Immature natural killer cell (primary cell): ENCODE results near the gene UBP1. TPM values are rescaled to one million over a fixed set of nuclear protein-coding genes. Genes with fewer than 3 reads are reported as not detected.
"Not testable (repeated sequence)": the region's sequence is repeated elsewhere in the genome, so short reads cannot be mapped to it uniquely, and the experiment has no call there.

Experiments
- DNase-seq, 3 donors: peaks; one replicate each; pipeline ENCODE4 v3.0.0; 2022; ENCODE audit warnings: mixed read lengths in 1 of 3
- H3K27ac Mint-ChIP-seq, 6 donors: one replicate each; pipeline ENCODE4 v1.8.0; 2020; ENCODE audit warnings: mixed read lengths in 6 of 6, mild to moderate bottlenecking in 5 of 6, inconsistent platforms in 4 of 6, moderate library complexity in 3 of 6
- H3K27me3 Mint-ChIP-seq, 3 donors: one replicate each; pipeline ENCODE4 v1.8.0; 2020 to 2021; ENCODE audit warnings: low read depth in 3 of 3, mild to moderate bottlenecking in 3 of 3, mixed read lengths in 3 of 3, moderate library complexity in 3 of 3, inconsistent platforms in 1 of 3
- H3K36me3 Mint-ChIP-seq, 3 donors: one replicate each; pipeline ENCODE4 v1.8.0; 2020; ENCODE audit warnings: mixed read lengths in 3 of 3, inconsistent platforms in 2 of 3, mild to moderate bottlenecking in 2 of 3
- H3K4me1 Mint-ChIP-seq, 2 donors: one replicate each; pipeline ENCODE4 v1.8.0; 2020; ENCODE audit warnings: inconsistent platforms in 2 of 2, mild to moderate bottlenecking in 2 of 2, mixed read lengths in 2 of 2, moderate library complexity in 1 of 2
- H3K4me3 Mint-ChIP-seq, 5 donors: one replicate each; pipeline ENCODE4 v1.8.0; 2020; ENCODE audit warnings: mild to moderate bottlenecking in 5 of 5, mixed read lengths in 5 of 5, inconsistent platforms in 3 of 5, moderate library complexity in 3 of 5
- H3K9me3 Mint-ChIP-seq, 6 donors: one replicate each; pipeline ENCODE4 v1.8.0; 2020; ENCODE audit warnings: mild to moderate bottlenecking in 6 of 6, mixed read lengths in 6 of 6, inconsistent platforms in 4 of 6, moderate library complexity in 3 of 6
- polyA plus RNA-seq, 3 donors: library from polyadenylated mRNA; unstranded; fragments of 300-500 nt; fragmentation: Illumina TruSeq; gene quantifications; one replicate each; pipeline ENCODE4 v1.2.3, GENCODE V29; 2021

The UBP1 gene
- polyA plus RNA-seq, 3 donors from 2014 or later = 9.5 to 12.4 (median 10.3) TPM

DNA sequence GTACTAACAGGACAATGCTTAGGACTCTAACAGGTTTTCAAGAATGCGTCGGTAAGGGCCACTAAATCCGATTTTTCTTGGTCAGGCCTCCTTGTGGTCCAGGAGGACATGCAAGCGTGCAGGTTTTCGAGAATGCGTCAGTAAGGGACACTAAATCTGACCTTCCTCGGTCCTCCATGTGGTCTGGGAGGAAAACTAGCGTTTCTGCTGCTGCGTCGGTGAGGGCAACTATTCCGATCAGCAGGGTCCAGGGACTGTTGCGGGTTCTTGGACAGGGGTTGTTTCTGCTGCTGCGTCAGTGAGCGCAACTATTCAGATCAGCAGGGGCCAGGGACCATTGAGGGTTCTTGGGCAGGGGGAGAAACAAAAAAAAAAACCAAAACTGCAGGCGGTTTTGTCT, 7.8 kb upstream of the UBP1 start:
- Mint-ChIP-seq H3K4me3 (peak overlapping the region in 1 of 5 donors; percentile 3), H3K27ac (no peak overlapping the region)

DNA sequence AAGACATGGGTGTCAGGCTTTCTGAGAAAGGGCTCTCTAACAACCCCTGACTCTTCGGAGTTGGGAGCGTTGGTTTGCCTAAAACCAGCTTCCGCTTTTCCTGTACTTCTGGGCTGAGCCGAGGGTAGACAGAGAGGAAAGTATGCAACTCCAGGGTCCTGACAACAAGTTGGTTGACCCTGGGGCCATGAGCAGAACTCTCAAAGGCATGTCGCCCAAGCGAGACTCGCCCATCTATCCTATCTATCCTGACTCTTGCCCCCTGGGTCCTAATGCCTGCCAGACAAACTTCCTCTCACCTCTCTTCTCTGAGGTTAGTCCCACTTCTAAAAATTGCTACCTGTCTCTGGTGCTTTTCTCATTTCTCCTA, 7.0 kb upstream of the UBP1 start:
- H3K36me3 Mint-ChIP-seq, H3K27me3 Mint-ChIP-seq, H3K27ac Mint-ChIP-seq, DNase-seq, H3K9me3 Mint-ChIP-seq: not testable (repeated sequence)
- peak overlapping the region; percentile 73 to 90 (median 81) for H3K4me3 Mint-ChIP-seq
- peaks cover 15 to 17% of the 10 kb centered on the region in 2 donors for H3K4me1 Mint-ChIP-seq

More for the DNA sequence above, 7.8 kb upstream of the UBP1 start:
- Mint-ChIP-seq H3K27me3 (peaks cover 1 to 5% (median 2%) of the 10 kb centered on the region in 3 donors), H3K4me1 (peaks cover 15 to 17% of the 10 kb centered on the region in 2 donors), H3K36me3 (peaks cover 0 to 5% (median 0%) of the 10 kb centered on the region in 3 donors), H3K9me3 (peaks cover 0 to 2% (median 0%) of the 10 kb centered on the region in 6 donors)
- no peak for DNase-seq

DNA sequence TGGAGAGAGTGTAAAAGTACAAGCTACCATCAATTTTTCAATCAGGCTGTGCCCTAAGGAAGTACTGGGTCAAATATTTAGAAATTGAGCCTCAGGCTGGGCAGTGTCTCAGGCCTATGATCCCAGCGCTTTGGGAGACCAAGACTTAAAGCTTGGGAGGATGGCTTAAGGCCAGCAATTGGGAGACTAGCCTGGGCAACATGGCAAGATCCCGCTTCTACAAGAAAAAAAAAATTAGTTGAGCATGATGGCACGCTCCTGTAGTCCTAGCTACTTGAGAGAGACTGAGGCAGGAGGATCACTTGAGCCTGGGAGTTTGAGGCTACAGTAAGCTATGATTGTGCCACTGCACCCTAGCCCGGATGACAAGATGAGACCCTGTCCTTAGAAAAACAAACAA, 2.0 kb upstream of the UBP1 start:
- H3K36me3 Mint-ChIP-seq = peaks cover 0 to 4% (median 0%) of the 10 kb centered on the region in 3 donors
- peaks cover 43 to 46% of the 10 kb centered on the region in 2 donors for H3K4me1 Mint-ChIP-seq
- peak overlapping the region; percentile 100 for H3K27ac Mint-ChIP-seq
- H3K27me3 Mint-ChIP-seq = peaks cover 8 to 13% (median 10%) of the 10 kb centered on the region in 3 donors
- H3K9me3 Mint-ChIP-seq = no peaks in the 10 kb centered on the region
- peak overlapping the region; percentile 99 to 100 (median 100) for H3K4me3 Mint-ChIP-seq
- DNase-seq = no peak

DNA sequence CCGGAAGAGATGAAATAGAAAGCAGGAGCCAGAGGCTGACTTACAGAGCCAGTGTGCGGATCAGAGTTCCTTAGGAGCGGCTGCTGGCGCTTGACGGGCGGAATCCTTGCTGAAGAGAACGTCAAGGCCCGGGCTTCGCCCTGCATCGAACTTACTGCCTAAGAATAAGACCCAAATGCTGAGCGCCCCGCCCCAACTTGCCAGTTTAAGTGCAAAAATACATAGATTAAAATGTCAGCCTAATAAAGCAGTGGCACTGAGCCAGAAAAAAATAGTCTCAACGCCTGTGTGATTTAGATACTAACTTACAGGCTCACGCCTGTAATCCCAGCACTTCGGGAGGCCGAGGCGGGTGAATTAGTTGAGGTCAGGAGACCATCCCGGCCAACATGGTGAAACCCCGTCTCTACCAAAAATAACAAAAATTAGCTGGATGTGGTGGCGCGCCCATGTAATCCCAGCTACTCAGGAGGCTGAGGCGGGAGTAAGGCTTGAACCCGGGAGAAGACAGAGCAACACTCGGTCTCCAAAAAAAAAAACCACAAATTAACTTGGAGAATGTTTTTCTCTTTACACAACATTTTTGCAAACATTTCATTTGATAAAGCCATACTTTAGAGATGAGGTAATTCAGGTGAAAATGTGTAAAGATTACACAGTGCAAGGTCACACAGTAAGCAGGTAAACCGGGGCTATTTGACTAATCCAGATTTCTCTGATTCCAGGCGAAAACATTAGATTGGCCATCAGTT, 1.2 kb upstream of the UBP1 start:
- Mint-ChIP-seq H3K9me3 (no peaks in the 10 kb centered on the region), H3K36me3 (peaks cover 0 to 4% (median 0%) of the 10 kb centered on the region in 3 donors), H3K27me3 (peaks cover 8 to 13% (median 9%) of the 10 kb centered on the region in 3 donors), H3K4me3 (peak overlapping the region; percentile 99 to 100 (median 100)), H3K4me1 (peaks cover 43 to 46% of the 10 kb centered on the region in 2 donors), H3K27ac (peak overlapping the region; percentile 100)
- no peak for DNase-seq

DNA sequence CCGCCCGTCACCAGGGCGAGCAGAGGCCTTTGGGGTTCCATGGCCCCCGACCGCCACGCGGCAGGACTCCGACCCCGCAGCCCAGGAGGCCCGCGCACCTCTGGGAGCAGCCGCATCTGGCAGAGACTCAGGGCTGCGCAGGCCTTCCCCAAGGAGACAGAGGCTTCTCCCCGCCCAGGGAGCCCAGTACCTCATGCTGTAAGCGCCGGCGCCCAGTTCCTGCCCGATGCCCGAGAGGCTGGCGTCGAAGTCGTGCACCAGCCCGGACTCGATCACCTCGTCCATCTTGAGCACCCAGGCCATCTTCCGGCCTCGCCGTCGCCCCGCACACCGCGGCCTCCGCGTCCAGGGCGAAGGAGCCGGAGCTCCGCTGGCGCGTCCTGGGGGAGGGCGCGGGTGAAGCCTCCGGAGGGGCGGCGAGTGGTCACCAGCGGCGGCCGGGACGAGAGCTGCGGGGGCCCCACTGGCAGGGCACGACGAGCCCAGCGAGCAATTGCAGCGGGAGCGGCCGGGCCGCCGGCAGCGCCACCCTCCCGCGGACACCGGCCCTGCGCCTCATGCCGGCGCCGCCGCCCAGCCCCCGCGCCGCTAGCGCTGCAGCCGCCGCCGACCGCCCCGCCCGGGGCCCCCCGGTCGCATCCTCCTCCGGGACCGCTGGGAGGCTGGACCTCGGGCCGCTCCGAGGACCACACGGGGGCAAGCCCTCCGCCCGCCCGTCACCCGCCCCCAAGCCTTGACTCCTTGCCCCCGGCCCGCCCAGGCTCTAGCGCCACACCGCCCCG, 468 bp downstream of the UBP1 start:
- peak overlapping the region in 5 of 6 donors; percentile 82 to 100 (median 100) for H3K27ac Mint-ChIP-seq
- H3K36me3 Mint-ChIP-seq = peaks cover 0 to 4% (median 0%) of the 10 kb centered on the region in 3 donors
- peak overlapping the region; percentile 99 to 100 (median 100) for H3K4me3 Mint-ChIP-seq
- peaks cover 55 to 61% of the 10 kb centered on the region in 2 donors for H3K4me1 Mint-ChIP-seq
- no peaks in the 10 kb centered on the region for H3K9me3 Mint-ChIP-seq
- peak in 2 of 3 donors; percentile 49 to 68 for DNase-seq
- H3K27me3 Mint-ChIP-seq = peaks cover 7 to 13% (median 9%) of the 10 kb centered on the region in 3 donors

DNA sequence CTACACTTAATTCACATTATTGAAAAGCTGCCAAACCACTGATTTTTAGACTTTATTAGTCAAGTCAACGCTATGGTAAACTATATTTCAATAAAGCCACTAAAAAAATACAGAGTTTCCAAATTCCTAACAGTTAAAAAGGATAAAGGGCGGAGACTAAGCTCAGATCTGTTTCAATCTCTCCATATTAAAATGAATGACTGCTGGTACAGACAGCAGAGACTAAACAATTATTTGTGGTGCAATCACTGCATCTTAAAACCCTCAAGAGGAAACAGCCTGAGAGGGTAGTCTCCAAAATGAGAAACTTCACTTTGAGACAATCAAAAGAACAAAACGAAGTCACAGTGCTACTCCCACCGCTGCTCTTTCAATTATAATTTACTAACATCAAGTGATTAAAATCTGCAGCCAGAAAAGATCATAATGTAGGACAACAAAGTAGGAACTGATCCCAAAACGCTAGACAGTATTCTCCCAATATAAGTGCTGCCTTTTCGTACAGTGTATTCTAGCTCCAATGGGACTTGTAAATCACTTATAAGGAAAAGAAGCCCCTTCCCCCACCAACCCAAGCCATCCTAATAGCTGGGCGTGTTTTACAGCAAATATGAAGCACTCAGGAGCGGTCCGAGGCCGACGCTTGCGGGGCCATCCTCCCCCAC, 1.2 kb downstream of the UBP1 start:
- no peaks in the 10 kb centered on the region for H3K9me3 Mint-ChIP-seq
- peak overlapping the region; percentile 60 to 90 (median 84) for H3K27ac Mint-ChIP-seq
- H3K27me3 Mint-ChIP-seq = peaks cover 7 to 13% (median 9%) of the 10 kb centered on the region in 3 donors
- DNase-seq = no peak
- peak overlapping the region; percentile 84 to 96 (median 87) for H3K4me3 Mint-ChIP-seq
- H3K4me1 Mint-ChIP-seq = peaks cover 59 to 64% of the 10 kb centered on the region in 2 donors
- H3K36me3 Mint-ChIP-seq = peaks cover 0 to 4% (median 0%) of the 10 kb centered on the region in 3 donors

DNA sequence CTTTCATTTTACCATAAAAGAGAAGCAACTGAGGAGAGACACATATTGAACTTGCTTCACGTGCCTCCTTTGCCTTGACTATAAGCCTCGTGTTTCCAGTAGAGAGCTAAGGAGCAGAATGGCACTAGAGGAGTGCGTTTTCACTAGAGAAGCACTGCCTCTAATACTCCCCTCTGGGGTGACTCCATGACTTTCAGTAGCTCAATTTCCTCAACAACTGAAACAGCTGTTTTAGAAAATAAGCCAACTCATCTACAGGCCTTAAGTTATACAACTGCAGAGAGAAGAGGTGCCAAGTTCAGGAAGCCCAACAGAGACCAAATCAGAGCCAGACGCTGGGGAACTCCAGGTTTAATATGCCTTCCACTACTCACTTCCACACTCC, 1.9 kb downstream of the UBP1 start:
- H3K27ac Mint-ChIP-seq = peak overlapping the region; percentile 60 to 90 (median 84)
- no peak for DNase-seq
- no peaks in the 10 kb centered on the region for H3K9me3 Mint-ChIP-seq
- H3K36me3 Mint-ChIP-seq = peaks cover 0 to 4% (median 0%) of the 10 kb centered on the region in 3 donors
- peaks cover 64 to 71% of the 10 kb centered on the region in 2 donors for H3K4me1 Mint-ChIP-seq
- peaks cover 7 to 13% (median 9%) of the 10 kb centered on the region in 3 donors for H3K27me3 Mint-ChIP-seq
- peak overlapping the region; percentile 84 to 96 (median 87) for H3K4me3 Mint-ChIP-seq

DNA sequence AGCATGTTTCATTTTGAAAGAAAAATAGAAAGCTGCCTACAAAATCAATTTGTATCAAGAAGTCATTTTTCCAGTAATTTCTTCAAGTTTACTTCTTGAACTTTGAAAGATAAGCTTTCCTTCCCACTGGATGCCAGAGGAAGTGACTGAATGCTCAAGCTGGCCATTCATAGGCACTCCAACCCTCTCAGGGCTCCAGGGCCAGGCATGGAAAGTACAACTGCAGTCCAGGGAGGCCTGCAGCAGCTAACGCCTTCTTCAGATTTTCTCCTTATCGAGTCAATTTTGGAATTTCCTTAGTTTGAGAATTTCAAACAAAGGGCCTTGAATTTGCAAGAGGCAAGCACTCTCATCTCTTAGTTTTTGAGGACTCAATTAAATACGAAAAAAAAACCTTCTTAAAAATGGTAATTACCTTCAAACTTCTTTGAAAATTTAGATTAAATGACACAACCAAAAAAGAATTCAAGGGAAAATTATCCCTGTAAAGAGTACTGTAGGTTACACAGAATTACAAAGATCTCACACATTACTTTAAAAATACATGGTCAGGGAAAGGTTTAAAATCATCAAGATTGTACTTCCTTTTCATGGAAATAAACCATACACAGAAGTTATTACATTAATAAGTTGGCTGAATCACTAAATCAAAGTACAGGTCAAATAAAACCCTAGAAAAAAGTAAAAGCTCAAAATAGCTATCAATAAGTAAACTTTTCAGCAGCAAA, 2.5 kb downstream of the UBP1 start:
- peak overlapping the region; percentile 60 to 90 (median 84) for H3K27ac Mint-ChIP-seq
- H3K27me3 Mint-ChIP-seq = peaks cover 7 to 13% (median 9%) of the 10 kb centered on the region in 3 donors
- peaks cover 65 to 75% of the 10 kb centered on the region in 2 donors for H3K4me1 Mint-ChIP-seq
- no peak for DNase-seq
- H3K4me3 Mint-ChIP-seq = peak overlapping the region; percentile 84 to 96 (median 87)
- peaks cover 0 to 4% (median 0%) of the 10 kb centered on the region in 3 donors for H3K36me3 Mint-ChIP-seq
- no peaks in the 10 kb centered on the region for H3K9me3 Mint-ChIP-seq

DNA sequence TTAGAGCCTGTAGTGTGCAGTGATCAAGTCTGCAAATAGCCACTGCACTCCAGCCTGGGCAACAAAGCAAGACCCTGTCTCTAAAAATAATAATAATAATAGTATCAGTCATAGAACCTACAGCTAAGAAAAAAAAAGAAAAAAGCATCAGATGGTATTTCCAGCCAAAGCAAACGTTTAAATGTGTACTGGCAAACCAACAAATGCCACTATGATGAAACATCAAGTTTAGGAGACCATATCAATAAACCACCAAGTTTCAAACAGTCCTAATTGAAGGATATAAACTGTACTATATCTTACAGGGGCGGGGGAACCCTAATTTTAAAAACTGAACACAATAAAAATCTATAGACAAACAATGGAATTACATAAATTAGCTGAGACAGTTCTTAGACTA, 6.4 kb downstream of the UBP1 start:
- Mint-ChIP-seq H3K4me3 (no peak overlapping the region), H3K9me3 (no peaks in the 10 kb centered on the region), H3K27me3 (peaks cover 0 to 4% (median 0%) of the 10 kb centered on the region in 3 donors), H3K4me1 (peaks cover 81 to 93% of the 10 kb centered on the region in 2 donors), H3K36me3 (peaks cover 0 to 4% (median 0%) of the 10 kb centered on the region in 3 donors), H3K27ac (peak overlapping the region in 2 of 6 donors; percentile 37 to 39)
- no peak for DNase-seq

DNA sequence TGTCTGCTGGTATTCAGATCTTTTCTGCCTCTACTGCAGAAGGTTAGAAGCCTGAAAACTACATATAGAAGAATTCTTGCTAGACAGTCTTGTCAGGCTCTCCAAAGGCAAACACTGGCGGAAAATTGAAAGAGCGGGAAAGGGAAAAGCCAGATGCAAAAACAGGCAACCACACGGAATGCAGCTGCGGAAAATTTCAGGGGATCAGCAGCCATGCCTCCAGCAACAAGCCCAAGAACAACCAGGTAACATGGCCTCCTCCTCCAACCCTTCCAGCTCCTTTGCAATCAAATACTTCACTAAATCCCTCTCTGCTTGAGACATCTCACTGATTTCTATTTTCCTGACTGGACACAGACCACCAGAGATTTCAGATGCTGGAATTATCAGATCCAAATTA, 9.6 kb downstream of the UBP1 start:
- H3K4me1 Mint-ChIP-seq = peaks cover 73 to 93% of the 10 kb centered on the region in 2 donors
- no peak for DNase-seq
- H3K27ac Mint-ChIP-seq = no peak overlapping the region
- H3K9me3 Mint-ChIP-seq = no peaks in the 10 kb centered on the region
- peak overlapping the region in 1 of 5 donors; percentile 18 for H3K4me3 Mint-ChIP-seq
- H3K27me3 Mint-ChIP-seq = peaks cover 0 to 3% (median 0%) of the 10 kb centered on the region in 3 donors
- H3K36me3 Mint-ChIP-seq = peaks cover 0 to 4% (median 0%) of the 10 kb centered on the region in 3 donors

DNA sequence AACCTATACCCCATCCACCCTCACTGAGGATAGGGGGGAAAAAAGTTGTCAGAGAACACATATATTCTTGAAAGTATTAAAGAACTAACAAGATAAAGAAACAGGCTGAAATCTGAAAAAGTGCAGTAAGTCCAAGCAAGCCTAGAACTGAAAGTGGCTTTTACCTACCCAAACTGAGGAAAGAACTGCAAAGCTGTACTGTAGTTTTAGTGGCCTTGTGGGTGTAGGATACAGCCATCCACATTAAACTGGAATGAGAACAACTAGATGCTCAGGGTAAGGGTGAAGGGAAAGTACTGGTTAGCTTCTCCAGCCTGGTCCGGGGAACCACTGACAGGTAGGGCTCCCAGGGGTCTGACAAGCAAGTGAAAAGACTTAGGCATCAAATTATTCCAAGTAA, 10.1 kb downstream of the UBP1 start:
- DNase-seq = no peak
- peak overlapping the region in 4 of 6 donors; percentile 29 to 70 (median 50) for H3K27ac Mint-ChIP-seq
- H3K9me3 Mint-ChIP-seq = no peaks in the 10 kb centered on the region
- H3K36me3 Mint-ChIP-seq = peaks cover 0 to 4% (median 3%) of the 10 kb centered on the region in 3 donors
- H3K4me3 Mint-ChIP-seq = peak overlapping the region in 1 of 5 donors; percentile 18
- peaks cover 0 to 3% (median 0%) of the 10 kb centered on the region in 3 donors for H3K27me3 Mint-ChIP-seq
- peaks cover 70 to 93% of the 10 kb centered on the region in 2 donors for H3K4me1 Mint-ChIP-seq

DNA sequence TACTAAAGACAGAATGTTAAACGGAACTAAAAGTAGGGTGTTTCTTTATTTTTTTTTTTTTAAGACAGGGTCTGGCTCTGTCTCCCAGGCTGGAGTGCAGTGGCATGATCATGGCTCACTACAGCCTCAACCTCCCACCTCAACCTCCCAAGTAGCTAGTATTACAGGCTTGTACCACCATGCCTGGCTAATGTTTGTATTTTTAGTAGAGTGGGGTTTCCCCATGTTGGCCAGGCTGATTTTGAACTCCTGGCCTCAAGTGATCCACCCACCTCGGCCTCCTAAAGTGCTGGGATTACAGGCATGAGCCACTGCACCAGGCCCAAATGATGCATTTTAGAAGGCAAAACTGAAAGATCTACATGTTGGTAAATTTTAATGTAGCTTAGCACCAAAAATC, 10.9 kb downstream of the UBP1 start:
- Mint-ChIP-seq H3K4me1 (peaks cover 67 to 94% of the 10 kb centered on the region in 2 donors), H3K27ac (peak overlapping the region in 2 of 6 donors; percentile 21 to 68)
- not testable (repeated sequence) for H3K36me3 Mint-ChIP-seq, DNase-seq, H3K4me3 Mint-ChIP-seq, H3K9me3 Mint-ChIP-seq, H3K27me3 Mint-ChIP-seq

DNA sequence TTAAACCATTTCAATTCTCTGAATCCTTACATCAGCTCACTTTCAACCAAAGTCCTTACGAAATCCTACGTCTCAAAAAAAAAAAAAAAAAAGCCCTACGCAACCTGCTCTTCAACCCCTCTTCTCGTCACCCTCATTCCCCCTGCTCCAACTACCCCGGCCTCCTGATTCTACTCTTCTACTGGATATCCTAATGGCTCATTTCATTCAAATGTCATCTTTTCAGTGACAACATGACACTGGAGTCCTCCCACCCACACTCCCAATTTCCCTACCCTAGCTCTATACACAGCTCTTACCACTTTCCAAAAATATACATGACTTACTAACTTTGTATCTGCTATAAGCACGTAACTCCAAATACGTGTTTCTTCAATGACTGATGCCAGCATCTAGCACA, 11.5 kb downstream of the UBP1 start:
- H3K9me3 Mint-ChIP-seq = no peaks in the 10 kb centered on the region
- peak overlapping the region in 1 of 5 donors; percentile 4 for H3K4me3 Mint-ChIP-seq
- peaks cover 64 to 94% of the 10 kb centered on the region in 2 donors for H3K4me1 Mint-ChIP-seq
- peaks cover 0 to 5% (median 4%) of the 10 kb centered on the region in 3 donors for H3K36me3 Mint-ChIP-seq
- peaks cover 0 to 3% (median 0%) of the 10 kb centered on the region in 3 donors for H3K27me3 Mint-ChIP-seq
- DNase-seq = no peak
- H3K27ac Mint-ChIP-seq = peak overlapping the region in 3 of 6 donors; percentile 32 to 79 (median 46)
